GM23338 (cell line): ENCODE data around the gene ZNF284.

Source experiments
- CREB1 ChIP-seq: fragments of 250-450 bp; sonication (Bioruptor Pico); IDR thresholded peaks from 2 replicates; pipeline ENCODE4 v1.5.0; 2020; ENCODE audit warnings: low read depth, mild to moderate bottlenecking, moderate library complexity
- EZH2 ChIP-seq: fragments of 200-600 bp; sonication (generic); IDR thresholded peaks from one replicate; pipeline ENCODE4 v1.8.0; 2017; ENCODE audit warnings: antibody characterized with exemption, mild to moderate bottlenecking, low read depth; ENCODE audit not compliant: unreplicated experiment
- EZH2phosphoT487 ChIP-seq: fragments of 200-600 bp; sonication (generic); IDR thresholded peaks from one replicate; pipeline ENCODE4 v1.8.1; 2018; ENCODE audit warnings: antibody characterized with exemption; ENCODE audit not compliant: unreplicated experiment
- JUNB ChIP-seq: IDR thresholded peaks from one replicate; pipeline ENCODE4 v1.6.1; 2016; ENCODE audit warnings: antibody characterized with exemption; ENCODE audit not compliant: unreplicated experiment
- NANOG ChIP-seq: IDR thresholded peaks from 2 replicates; pipeline ENCODE4 v1.6.1; 2016; ENCODE audit warnings: antibody characterized with exemption, borderline replicate concordance
- POLR2AphosphoS5 ChIP-seq: IDR thresholded peaks from 2 replicates; pipeline ENCODE4 v1.6.1; 2016; ENCODE audit warnings: antibody characterized with exemption, low read depth
- STAT1 ChIP-seq: IDR thresholded peaks from one replicate; pipeline ENCODE4 v1.6.1; 2016; ENCODE audit warnings: antibody characterized with exemption; ENCODE audit not compliant: unreplicated experiment
- ZNF331 ChIP-seq: fragments of 250-450 bp; sonication (Bioruptor Pico); IDR thresholded peaks from 2 replicates; pipeline ENCODE4 v1.5.0; 2020; ENCODE audit warnings: low read depth, mild to moderate bottlenecking, moderate library complexity
- TF ChIP-seq, protein P1 (sequence below), 2 experiments: fragments of 200-600 bp in 1 of 2; sonication (generic) in 1 of 2; conservative IDR thresholded peaks; 2 replicates each; pipeline versions ENCODE4 v1.5.1 to v1.6.1; 2016 to 2017; ENCODE audit warnings: antibody characterized with exemption in 2 of 2, low read depth in 2 of 2, mild to moderate bottlenecking in 2 of 2, moderate library complexity in 1 of 2
- TF ChIP-seq, protein P2 (sequence below): IDR thresholded peaks from one replicate; pipeline ENCODE4 v1.6.1; 2018; ENCODE audit warnings: antibody characterized with exemption; ENCODE audit not compliant: unreplicated experiment
- TF ChIP-seq, protein P3 (sequence below): IDR thresholded peaks from 2 replicates; pipeline ENCODE4 v1.6.1; 2016; ENCODE audit warnings: antibody characterized with exemption
- TF ChIP-seq, protein P4 (sequence below): fragments of 250-450 bp; sonication (Bioruptor Pico); IDR thresholded peaks from 2 replicates; pipeline ENCODE4 v1.5.0; 2020; ENCODE audit warnings: mild to moderate bottlenecking, moderate library complexity

DNA sequence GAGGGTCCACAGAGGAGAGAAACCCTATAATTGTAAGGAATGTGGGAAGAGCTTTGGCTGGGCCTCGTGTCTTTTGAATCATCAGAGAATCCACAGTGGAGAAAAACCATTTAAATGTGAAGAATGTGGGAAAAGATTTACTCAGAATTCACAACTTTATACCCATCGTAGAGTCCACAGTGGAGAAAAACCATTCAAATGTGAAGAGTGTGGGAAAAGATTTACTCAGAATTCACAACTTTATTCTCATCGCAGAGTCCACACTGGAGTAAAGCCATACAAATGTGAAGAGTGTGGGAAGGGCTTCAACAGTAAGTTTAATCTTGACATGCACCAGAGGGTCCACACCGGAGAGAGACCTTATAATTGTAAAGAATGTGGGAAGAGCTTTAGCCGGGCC is 60.0 kb downstream of the ZNF284 start:
- TF ChIP-seq, protein P1, sequence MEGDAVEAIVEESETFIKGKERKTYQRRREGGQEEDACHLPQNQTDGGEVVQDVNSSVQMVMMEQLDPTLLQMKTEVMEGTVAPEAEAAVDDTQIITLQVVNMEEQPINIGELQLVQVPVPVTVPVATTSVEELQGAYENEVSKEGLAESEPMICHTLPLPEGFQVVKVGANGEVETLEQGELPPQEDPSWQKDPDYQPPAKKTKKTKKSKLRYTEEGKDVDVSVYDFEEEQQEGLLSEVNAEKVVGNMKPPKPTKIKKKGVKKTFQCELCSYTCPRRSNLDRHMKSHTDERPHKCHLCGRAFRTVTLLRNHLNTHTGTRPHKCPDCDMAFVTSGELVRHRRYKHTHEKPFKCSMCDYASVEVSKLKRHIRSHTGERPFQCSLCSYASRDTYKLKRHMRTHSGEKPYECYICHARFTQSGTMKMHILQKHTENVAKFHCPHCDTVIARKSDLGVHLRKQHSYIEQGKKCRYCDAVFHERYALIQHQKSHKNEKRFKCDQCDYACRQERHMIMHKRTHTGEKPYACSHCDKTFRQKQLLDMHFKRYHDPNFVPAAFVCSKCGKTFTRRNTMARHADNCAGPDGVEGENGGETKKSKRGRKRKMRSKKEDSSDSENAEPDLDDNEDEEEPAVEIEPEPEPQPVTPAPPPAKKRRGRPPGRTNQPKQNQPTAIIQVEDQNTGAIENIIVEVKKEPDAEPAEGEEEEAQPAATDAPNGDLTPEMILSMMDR (conservative IDR thresholded peaks at IDR 0.05; ENCODE audit: low read depth in 2 of 2) = no peak
- TF ChIP-seq EZH2 = no peak
- no peak for TF ChIP-seq CREB1 (CRISPR knock-in tag)
- no peak for TF ChIP-seq POLR2AphosphoS5
- no peak for TF ChIP-seq JUNB
- TF ChIP-seq, protein P2, sequence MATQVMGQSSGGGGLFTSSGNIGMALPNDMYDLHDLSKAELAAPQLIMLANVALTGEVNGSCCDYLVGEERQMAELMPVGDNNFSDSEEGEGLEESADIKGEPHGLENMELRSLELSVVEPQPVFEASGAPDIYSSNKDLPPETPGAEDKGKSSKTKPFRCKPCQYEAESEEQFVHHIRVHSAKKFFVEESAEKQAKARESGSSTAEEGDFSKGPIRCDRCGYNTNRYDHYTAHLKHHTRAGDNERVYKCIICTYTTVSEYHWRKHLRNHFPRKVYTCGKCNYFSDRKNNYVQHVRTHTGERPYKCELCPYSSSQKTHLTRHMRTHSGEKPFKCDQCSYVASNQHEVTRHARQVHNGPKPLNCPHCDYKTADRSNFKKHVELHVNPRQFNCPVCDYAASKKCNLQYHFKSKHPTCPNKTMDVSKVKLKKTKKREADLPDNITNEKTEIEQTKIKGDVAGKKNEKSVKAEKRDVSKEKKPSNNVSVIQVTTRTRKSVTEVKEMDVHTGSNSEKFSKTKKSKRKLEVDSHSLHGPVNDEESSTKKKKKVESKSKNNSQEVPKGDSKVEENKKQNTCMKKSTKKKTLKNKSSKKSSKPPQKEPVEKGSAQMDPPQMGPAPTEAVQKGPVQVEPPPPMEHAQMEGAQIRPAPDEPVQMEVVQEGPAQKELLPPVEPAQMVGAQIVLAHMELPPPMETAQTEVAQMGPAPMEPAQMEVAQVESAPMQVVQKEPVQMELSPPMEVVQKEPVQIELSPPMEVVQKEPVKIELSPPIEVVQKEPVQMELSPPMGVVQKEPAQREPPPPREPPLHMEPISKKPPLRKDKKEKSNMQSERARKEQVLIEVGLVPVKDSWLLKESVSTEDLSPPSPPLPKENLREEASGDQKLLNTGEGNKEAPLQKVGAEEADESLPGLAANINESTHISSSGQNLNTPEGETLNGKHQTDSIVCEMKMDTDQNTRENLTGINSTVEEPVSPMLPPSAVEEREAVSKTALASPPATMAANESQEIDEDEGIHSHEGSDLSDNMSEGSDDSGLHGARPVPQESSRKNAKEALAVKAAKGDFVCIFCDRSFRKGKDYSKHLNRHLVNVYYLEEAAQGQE = no peak
- no peak for TF ChIP-seq EZH2phosphoT487
- TF ChIP-seq, protein P3, sequence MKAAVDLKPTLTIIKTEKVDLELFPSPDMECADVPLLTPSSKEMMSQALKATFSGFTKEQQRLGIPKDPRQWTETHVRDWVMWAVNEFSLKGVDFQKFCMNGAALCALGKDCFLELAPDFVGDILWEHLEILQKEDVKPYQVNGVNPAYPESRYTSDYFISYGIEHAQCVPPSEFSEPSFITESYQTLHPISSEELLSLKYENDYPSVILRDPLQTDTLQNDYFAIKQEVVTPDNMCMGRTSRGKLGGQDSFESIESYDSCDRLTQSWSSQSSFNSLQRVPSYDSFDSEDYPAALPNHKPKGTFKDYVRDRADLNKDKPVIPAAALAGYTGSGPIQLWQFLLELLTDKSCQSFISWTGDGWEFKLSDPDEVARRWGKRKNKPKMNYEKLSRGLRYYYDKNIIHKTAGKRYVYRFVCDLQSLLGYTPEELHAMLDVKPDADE = no peak
- no peak for TF ChIP-seq ZNF331
- no peak for TF ChIP-seq NANOG
- TF ChIP-seq, protein P4, sequence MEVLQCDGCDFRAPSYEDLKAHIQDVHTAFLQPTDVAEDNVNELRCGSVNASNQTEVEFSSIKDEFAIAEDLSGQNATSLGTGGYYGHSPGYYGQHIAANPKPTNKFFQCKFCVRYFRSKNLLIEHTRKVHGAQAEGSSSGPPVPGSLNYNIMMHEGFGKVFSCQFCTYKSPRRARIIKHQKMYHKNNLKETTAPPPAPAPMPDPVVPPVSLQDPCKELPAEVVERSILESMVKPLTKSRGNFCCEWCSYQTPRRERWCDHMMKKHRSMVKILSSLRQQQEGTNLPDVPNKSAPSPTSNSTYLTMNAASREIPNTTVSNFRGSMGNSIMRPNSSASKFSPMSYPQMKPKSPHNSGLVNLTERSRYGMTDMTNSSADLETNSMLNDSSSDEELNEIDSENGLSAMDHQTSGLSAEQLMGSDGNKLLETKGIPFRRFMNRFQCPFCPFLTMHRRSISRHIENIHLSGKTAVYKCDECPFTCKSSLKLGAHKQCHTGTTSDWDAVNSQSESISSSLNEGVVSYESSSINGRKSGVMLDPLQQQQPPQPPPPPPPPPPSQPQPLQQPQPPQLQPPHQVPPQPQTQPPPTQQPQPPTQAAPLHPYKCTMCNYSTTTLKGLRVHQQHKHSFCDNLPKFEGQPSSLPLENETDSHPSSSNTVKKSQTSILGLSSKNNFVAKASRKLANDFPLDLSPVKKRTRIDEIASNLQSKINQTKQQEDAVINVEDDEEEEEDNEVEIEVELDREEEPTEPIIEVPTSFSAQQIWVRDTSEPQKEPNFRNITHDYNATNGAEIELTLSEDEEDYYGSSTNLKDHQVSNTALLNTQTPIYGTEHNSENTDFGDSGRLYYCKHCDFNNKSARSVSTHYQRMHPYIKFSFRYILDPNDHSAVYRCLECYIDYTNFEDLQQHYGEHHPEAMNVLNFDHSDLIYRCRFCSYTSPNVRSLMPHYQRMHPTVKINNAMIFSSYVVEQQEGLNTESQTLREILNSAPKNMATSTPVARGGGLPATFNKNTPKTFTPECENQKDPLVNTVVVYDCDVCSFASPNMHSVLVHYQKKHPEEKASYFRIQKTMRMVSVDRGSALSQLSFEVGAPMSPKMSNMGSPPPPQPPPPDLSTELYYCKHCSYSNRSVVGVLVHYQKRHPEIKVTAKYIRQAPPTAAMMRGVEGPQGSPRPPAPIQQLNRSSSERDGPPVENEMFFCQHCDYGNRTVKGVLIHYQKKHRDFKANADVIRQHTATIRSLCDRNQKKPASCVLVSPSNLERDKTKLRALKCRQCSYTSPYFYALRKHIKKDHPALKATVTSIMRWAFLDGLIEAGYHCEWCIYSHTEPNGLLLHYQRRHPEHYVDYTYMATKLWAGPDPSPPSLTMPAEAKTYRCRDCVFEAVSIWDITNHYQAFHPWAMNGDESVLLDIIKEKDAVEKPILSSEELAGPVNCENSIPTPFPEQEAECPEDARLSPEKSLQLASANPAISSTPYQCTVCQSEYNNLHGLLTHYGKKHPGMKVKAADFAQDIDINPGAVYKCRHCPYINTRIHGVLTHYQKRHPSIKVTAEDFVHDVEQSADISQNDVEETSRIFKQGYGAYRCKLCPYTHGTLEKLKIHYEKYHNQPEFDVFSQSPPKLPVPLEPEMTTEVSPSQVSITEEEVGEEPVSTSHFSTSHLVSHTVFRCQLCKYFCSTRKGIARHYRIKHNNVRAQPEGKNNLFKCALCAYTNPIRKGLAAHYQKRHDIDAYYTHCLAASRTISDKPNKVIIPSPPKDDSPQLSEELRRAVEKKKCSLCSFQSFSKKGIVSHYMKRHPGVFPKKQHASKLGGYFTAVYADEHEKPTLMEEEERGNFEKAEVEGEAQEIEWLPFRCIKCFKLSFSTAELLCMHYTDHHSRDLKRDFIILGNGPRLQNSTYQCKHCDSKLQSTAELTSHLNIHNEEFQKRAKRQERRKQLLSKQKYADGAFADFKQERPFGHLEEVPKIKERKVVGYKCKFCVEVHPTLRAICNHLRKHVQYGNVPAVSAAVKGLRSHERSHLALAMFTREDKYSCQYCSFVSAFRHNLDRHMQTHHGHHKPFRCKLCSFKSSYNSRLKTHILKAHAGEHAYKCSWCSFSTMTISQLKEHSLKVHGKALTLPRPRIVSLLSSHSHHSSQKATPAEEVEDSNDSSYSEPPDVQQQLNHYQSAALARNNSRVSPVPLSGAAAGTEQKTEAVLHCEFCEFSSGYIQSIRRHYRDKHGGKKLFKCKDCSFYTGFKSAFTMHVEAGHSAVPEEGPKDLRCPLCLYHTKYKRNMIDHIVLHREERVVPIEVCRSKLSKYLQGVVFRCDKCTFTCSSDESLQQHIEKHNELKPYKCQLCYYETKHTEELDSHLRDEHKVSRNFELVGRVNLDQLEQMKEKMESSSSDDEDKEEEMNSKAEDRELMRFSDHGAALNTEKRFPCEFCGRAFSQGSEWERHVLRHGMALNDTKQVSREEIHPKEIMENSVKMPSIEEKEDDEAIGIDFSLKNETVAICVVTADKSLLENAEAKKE (CRISPR knock-in tag) = no peak
- TF ChIP-seq STAT1 = no peak
